Testis (tissue), 5 donors: ENCODE data around the gene ELF2. TPM values are rescaled to one million over a fixed set of nuclear protein-coding genes. Genes with fewer than 3 reads are reported as not detected.

Experiments used
- DNase-seq: peaks from one replicate; pipeline ENCODE4 v3.0.0-alpha.2; 2019
- H3K27ac ChIP-seq, 2 donors: fragments of 200-600 bp; sonication (generic); one replicate each; pipeline ENCODE4 v1.5.1; 2019
- H3K27me3 ChIP-seq: fragments of 200-600 bp; sonication (generic); one replicate; pipeline ENCODE4 v1.5.1; 2019
- H3K36me3 ChIP-seq: fragments of 200-600 bp; sonication (generic); one replicate; pipeline ENCODE4 v1.5.1; 2017; ENCODE audit warnings: low read depth; ENCODE audit errors: missing control alignments
- H3K4me1 ChIP-seq: fragments of 200-600 bp; sonication (generic); one replicate; pipeline ENCODE4 v1.5.1; 2019
- H3K4me3 ChIP-seq, 2 donors: fragments of 200-600 bp; sonication (generic); one replicate each; pipeline ENCODE4 v1.5.1; 2017 to 2019
- H3K9me3 ChIP-seq: fragments of 200-600 bp; sonication (generic); one replicate; pipeline ENCODE4 v1.5.1; 2017
- POLR2A ChIP-seq: fragments of 450-650 bp; IDR thresholded peaks from one replicate; pipeline ENCODE4 v1.6.1; 2017; ENCODE audit warnings: antibody characterized with exemption, mild to moderate bottlenecking, moderate library complexity
- WGBS, 2 donors: methylation state at CpG; one replicate each; pipeline ENCODE4 v1.1.5; 2018; 5-methylcytosine and 5-hydroxymethylcytosine counted together
- intact Hi-C: fragments of 100-400 bp; cut with DNase I; formaldehyde crosslinking; loops from one replicate; pipeline ENCODE4 v1.15.1; 2023; ENCODE audit warnings: low total_unique reads
- long read RNA-seq, 2 donors: transcript quantifications; one replicate each; lab custom pipeline, GENCODE V29; 2026
- polyA plus RNA-seq: library from polyadenylated mRNA; stranded (reverse); fragments of 350-450 nt; fragmentation: Illumina TruSeq; extraction: RNeasy Lipid Tissue Mini Kit (QIAGEN cat#74804); gene quantifications from one replicate; pipeline ENCODE4 v1.2.3, GENCODE V29; 2014; ENCODE audit warnings: low read depth, low replicate concordance; ENCODE audit not compliant: insufficient read depth
- total RNA-seq, 2 donors: library from RNA; depleted of rRNA; stranded (reverse); fragments of >200 nt; gene quantifications; one replicate each; pipeline ENCODE4 v1.2.3, GENCODE V29; 2016
- TF ChIP-seq, protein P1 (sequence below), 3 experiments: fragments of 450-650 bp in 2 of 3; fragments of 200-600 bp in 1 of 3; sonication (generic) in 1 of 3; IDR thresholded peaks; one replicate each; pipeline ENCODE4 v1.5.1; 2016 to 2019; ENCODE audit warnings: antibody characterized with exemption in 3 of 3, mild to moderate bottlenecking in 2 of 3, moderate library complexity in 1 of 3

Gene ELF2
- total RNA-seq = 10 to 100 TPM; 52.0 to 53.6 TPM
- 72.6 TPM for polyA plus RNA-seq
- long read RNA-seq, donor 1, full-length matches to known transcripts = 13 of 42 reads
- long read RNA-seq, donor 1, partial matches to known transcripts = 29 of 42 reads
- long read RNA-seq, donor 1, other reads (novel, unspliced or antisense) = 0 of 42 reads
- long read RNA-seq, donor 2, partial matches to known transcripts = 0 of 8 reads
- long read RNA-seq, donor 2, other reads (novel, unspliced or antisense) = 0 of 8 reads

- no peaks in the 10 kb centered on the region for H3K27me3 ChIP-seq
- intact Hi-C loops = loop anchor here (10.0 kb wide), 1 partner anchor 92 kb away; no protein-coding TSS in a partner anchor
- peaks cover 5% of the 10 kb centered on the region for H3K4me1 ChIP-seq
- peak within 1 kb of the TSS; percentile 99 to 100 for H3K27ac ChIP-seq
- H3K36me3 ChIP-seq = no peaks in the 10 kb centered on the region
- peak within 1 kb of the TSS; percentile 99 to 100 for H3K4me3 ChIP-seq
- no peak for TF ChIP-seq POLR2A
- TF ChIP-seq, protein P1, sequence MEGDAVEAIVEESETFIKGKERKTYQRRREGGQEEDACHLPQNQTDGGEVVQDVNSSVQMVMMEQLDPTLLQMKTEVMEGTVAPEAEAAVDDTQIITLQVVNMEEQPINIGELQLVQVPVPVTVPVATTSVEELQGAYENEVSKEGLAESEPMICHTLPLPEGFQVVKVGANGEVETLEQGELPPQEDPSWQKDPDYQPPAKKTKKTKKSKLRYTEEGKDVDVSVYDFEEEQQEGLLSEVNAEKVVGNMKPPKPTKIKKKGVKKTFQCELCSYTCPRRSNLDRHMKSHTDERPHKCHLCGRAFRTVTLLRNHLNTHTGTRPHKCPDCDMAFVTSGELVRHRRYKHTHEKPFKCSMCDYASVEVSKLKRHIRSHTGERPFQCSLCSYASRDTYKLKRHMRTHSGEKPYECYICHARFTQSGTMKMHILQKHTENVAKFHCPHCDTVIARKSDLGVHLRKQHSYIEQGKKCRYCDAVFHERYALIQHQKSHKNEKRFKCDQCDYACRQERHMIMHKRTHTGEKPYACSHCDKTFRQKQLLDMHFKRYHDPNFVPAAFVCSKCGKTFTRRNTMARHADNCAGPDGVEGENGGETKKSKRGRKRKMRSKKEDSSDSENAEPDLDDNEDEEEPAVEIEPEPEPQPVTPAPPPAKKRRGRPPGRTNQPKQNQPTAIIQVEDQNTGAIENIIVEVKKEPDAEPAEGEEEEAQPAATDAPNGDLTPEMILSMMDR (IDR thresholded peaks at IDR 0.05) = no peak
- peak; percentile 94 for DNase-seq
- WGBS, 2 donors = 0 to 1% methylated on average over 1 to 52 of the region's 83 CpGs
- no peaks in the 10 kb centered on the region for H3K9me3 ChIP-seq
Observed at GRCh38 chr4:139177049-139177868, at the start of gene ELF2. Gene ELF2 (minus strand): TSS chr4:139177218. CDS start chr4:139137701, 39,517 bp downstream.

GRCh38 chr4:139223682-139224317, 46.8 kb upstream of the ELF2 start:
- Histone ChIP-seq H3K4me3 (no peak overlapping the region), H3K4me1 (no peaks in the 10 kb centered on the region), H3K9me3 (no peaks in the 10 kb centered on the region), H3K36me3 (no peaks in the 10 kb centered on the region), H3K27me3 (no peaks in the 10 kb centered on the region), H3K27ac (no peak overlapping the region)
- peak; percentile 32 for DNase-seq
- intact Hi-C loops = no loop called here
- 88 to 96% methylated on average over 2 of the region's 2 CpGs for WGBS, 2 donors
- TF ChIP-seq, protein P1 (IDR thresholded peaks at IDR 0.05) = no peak
- no peak for TF ChIP-seq POLR2A

DNA sequence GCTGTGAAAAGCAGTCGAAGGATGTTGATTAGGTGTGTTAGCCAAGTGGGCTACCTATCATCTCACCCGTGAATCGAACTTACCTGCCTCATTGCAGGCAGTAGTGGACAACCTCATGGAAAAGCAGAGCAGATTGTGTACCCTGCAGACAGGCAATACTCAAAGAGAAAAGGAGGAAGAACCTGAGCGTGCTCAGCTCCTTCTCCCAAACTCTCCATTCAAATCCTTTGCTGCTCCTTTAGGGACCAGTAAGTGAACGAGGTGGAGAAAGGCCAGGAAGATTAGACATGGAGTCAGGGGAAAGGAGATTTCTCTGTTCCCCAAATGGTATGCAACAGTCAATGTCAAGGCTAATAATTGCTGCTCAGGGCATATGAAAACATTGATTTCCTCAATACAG, 45.2 kb upstream of the ELF2 start:
- H3K4me1 ChIP-seq = no peaks in the 10 kb centered on the region
- H3K27me3 ChIP-seq = no peaks in the 10 kb centered on the region
- no peak overlapping the region for H3K4me3 ChIP-seq
- TF ChIP-seq, protein P1 (IDR thresholded peaks at IDR 0.05) = no peak
- no peak for TF ChIP-seq POLR2A
- WGBS, 2 donors = 86 to 90% methylated on average over 5 of the region's 5 CpGs
- H3K9me3 ChIP-seq = no peaks in the 10 kb centered on the region
- no peak for DNase-seq
- no peaks in the 10 kb centered on the region for H3K36me3 ChIP-seq
- intact Hi-C loops = no loop called here
- H3K27ac ChIP-seq = no peak overlapping the region

DNA sequence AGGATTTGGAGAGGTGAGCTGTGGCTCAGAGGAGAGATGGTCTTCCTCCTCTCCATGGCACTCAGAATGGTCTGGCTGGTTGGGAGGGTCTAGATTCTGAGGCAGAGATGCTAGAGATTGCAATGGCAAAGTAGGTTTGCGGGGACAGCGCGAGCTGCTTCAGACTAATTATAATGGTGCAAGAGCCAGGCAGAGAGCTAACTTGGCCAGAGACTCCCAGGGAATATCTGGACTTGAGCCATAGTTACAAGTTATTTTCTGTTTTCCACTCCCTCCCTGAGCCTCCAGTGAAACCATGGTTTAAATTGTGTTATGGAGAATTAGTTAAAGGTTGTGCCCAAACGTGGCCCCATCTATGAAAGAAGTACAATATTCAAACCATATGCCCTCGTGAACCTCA, 44.7 kb upstream of the ELF2 start:
- H3K27me3 ChIP-seq = no peaks in the 10 kb centered on the region
- WGBS, 2 donors = 67 to 83% methylated on average over 5 of the region's 5 CpGs
- H3K4me1 ChIP-seq = no peaks in the 10 kb centered on the region
- no peaks in the 10 kb centered on the region for H3K9me3 ChIP-seq
- H3K36me3 ChIP-seq = no peaks in the 10 kb centered on the region
- TF ChIP-seq, protein P1 (IDR thresholded peaks at IDR 0.05) = no peak
- no peak for TF ChIP-seq POLR2A
- DNase-seq = no peak
- no peak overlapping the region for H3K4me3 ChIP-seq
- intact Hi-C loops = no loop called here
- H3K27ac ChIP-seq = no peak overlapping the region
